Ascending aorta (tissue), 2 donors: ENCODE data around the gene SFN. TPM values are rescaled to one million over a fixed set of nuclear protein-coding genes. Genes with fewer than 3 reads are reported as not detected.

Experiments used
- DNase-seq, 2 donors: peaks; one replicate each; pipeline ENCODE4 v3.0.0-alpha.2; 2019; ENCODE audit warnings: low spot score in 2 of 2
- H3K27ac ChIP-seq, 2 donors: fragments of 200-600 bp; sonication (generic); one replicate each; pipeline ENCODE4 v1.5.1; 2016 to 2017; ENCODE audit warnings: mild to moderate bottlenecking in 1 of 2
- H3K27me3 ChIP-seq: fragments of 200-600 bp; sonication (generic); one replicate; pipeline ENCODE4 v1.5.1; 2017
- H3K36me3 ChIP-seq, 2 donors: fragments of 200-600 bp; sonication (generic); one replicate each; pipeline ENCODE4 v1.5.1; 2016
- H3K4me1 ChIP-seq, 2 donors: fragments of 200-600 bp; sonication (generic); one replicate each; pipeline ENCODE4 v1.5.1; 2016 to 2017; ENCODE audit warnings: mild to moderate bottlenecking in 1 of 2
- H3K4me3 ChIP-seq, 2 donors: fragments of 200-600 bp; sonication (generic); one replicate each; pipeline ENCODE4 v1.5.1; 2016 to 2017; ENCODE audit warnings: mild to moderate bottlenecking in 1 of 2
- H3K9me3 ChIP-seq, 2 donors: fragments of 200-600 bp; sonication (generic); one replicate each; pipeline ENCODE4 v1.5.1; 2016
- intact Hi-C: fragments of 100-400 bp; cut with DNase I; formaldehyde crosslinking; loops from one replicate; pipeline ENCODE4 v1.15.1; 2023
- total RNA-seq: library from RNA; depleted of rRNA; stranded (reverse); fragments of >200 nt; gene quantifications from one replicate; pipeline ENCODE4 v1.1.0, GENCODE V29; 2016
- TF ChIP-seq, protein P1 (sequence below), 3 experiments: fragments of 200-600 bp in 2 of 3; fragments of 450-650 bp in 1 of 3; sonication (generic) in 2 of 3; IDR thresholded peaks; one replicate each; pipeline ENCODE4 v1.5.1; 2016 to 2019; ENCODE audit warnings: antibody characterized with exemption in 3 of 3, mild to moderate bottlenecking in 1 of 3, moderate library complexity in 1 of 3

The SFN gene
- total RNA-seq, 1 donor from 2014 or later = 17.8 TPM

DNA sequence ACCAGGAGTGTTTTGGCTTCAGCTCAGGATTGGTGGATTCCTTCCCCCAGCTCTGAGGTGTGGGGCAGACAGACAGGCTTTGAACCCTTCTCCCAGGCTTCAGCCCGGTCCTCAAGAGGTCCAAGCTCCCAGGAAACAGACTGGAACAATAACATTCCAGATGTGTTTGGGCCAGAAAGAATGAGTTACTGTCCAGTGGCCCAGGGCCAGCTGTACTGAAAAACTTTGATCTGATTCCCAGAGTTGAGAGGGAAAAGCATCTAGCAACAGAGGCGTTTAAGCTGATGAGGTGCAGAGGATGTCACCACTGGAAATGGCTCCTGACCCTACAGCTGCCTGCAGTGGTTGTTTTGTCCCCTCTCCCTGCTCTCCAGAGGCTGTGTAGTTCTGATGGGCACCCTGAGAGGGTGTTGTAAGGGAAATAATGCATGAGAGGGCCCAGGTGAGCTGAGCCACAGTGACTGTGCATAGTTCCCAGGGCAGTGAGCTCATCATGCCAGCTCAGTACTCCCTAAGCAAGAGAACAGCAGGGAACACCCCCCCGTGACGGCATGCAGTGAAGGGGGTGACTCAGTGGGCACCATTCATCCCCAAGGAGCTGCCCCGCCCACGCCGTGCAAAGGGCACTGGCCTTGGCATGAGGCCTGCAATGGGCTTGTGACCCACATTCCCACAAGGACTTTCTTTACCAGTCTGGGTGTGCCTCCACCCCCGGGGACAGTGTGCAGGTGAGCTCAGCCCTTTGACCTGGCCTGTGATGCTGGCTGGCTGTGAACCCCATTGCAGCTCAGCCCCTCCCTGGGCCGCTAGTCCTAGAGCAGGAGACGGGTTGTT is 13.8 kb upstream of the SFN start:
- H3K4me3 ChIP-seq = no peak overlapping the region
- peaks cover 0 to 8% of the 10 kb centered on the region in 2 donors for H3K4me1 ChIP-seq
- intact Hi-C loops = no loop called here
- peaks cover 66 to 68% of the 10 kb centered on the region in 2 donors for H3K36me3 ChIP-seq
- peak overlapping the region; percentile 60 to 76 for H3K27ac ChIP-seq
- peak; percentile 42 to 81 for DNase-seq
- TF ChIP-seq, protein P1, sequence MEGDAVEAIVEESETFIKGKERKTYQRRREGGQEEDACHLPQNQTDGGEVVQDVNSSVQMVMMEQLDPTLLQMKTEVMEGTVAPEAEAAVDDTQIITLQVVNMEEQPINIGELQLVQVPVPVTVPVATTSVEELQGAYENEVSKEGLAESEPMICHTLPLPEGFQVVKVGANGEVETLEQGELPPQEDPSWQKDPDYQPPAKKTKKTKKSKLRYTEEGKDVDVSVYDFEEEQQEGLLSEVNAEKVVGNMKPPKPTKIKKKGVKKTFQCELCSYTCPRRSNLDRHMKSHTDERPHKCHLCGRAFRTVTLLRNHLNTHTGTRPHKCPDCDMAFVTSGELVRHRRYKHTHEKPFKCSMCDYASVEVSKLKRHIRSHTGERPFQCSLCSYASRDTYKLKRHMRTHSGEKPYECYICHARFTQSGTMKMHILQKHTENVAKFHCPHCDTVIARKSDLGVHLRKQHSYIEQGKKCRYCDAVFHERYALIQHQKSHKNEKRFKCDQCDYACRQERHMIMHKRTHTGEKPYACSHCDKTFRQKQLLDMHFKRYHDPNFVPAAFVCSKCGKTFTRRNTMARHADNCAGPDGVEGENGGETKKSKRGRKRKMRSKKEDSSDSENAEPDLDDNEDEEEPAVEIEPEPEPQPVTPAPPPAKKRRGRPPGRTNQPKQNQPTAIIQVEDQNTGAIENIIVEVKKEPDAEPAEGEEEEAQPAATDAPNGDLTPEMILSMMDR (IDR thresholded peaks at IDR 0.05) = no peak
- H3K9me3 ChIP-seq = no peaks in the 10 kb centered on the region
- no peaks in the 10 kb centered on the region for H3K27me3 ChIP-seq

DNA sequence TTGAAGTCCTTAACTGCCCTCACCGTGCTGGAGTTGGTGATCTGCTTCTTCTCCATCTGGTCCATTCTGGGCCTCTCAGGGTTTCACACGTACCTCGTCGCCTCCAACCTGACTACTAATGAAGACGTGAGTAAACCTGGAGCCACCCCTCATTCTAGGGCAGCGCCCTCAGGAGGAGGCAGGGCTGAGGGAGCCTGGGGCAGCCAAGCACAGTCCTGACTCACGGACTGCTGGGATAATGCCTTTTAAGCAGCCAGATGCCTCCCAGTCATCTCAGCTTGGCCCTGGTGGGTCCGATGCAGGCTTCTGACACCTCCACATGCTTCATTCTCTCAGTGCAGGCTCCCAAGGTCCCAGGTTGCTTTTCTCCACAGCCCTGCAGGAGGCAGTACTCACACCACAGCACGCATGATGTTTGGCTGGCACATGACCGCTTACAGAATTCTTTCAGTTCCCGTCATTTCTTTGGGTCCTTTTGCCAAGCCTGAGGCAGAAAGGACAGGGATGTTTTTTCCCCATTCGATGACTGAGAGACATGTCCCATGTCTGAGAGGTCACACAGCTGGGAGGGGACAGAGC is 11.8 kb upstream of the SFN start:
- H3K27ac ChIP-seq = no peak overlapping the region
- H3K27me3 ChIP-seq = no peaks in the 10 kb centered on the region
- H3K9me3 ChIP-seq = no peaks in the 10 kb centered on the region
- intact Hi-C loops = no loop called here
- DNase-seq = no peak
- peaks cover 69 to 87% of the 10 kb centered on the region in 2 donors for H3K36me3 ChIP-seq
- H3K4me1 ChIP-seq = peaks cover 0 to 8% of the 10 kb centered on the region in 2 donors
- H3K4me3 ChIP-seq = no peak overlapping the region
- TF ChIP-seq, protein P1 (IDR thresholded peaks at IDR 0.05) = no peak

DNA sequence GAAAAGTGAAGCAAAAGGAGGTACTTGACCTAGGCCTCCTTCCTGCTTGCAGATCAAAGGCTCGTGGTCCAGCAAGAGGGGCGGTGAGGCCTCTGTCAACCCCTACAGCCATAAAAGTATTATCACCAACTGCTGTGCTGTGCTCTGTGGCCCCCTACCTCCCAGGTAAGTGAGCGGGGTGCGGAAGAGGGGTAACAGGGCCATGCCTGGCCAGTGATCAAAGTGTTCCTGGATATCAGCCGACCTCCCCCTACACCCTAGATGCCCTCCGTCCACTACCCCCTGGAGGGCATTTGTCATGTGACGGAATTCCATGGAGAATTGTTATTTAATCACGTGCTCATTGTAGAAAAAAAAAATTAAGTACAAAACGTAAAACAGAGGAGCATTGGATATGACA is 10.2 kb upstream of the SFN start:
- intact Hi-C loops = loop anchor here (1.0 kb wide), 2 partner anchors 13 to 26 kb away; no protein-coding TSS in a partner anchor
- peaks cover 60 to 91% of the 10 kb centered on the region in 2 donors for H3K36me3 ChIP-seq
- no peaks in the 10 kb centered on the region for H3K27me3 ChIP-seq
- no peak overlapping the region for H3K4me3 ChIP-seq
- H3K4me1 ChIP-seq = peaks cover 0 to 8% of the 10 kb centered on the region in 2 donors
- TF ChIP-seq, protein P1 (IDR thresholded peaks at IDR 0.05) = no peak
- H3K27ac ChIP-seq = no peak overlapping the region
- H3K9me3 ChIP-seq = no peaks in the 10 kb centered on the region
- no peak for DNase-seq

DNA sequence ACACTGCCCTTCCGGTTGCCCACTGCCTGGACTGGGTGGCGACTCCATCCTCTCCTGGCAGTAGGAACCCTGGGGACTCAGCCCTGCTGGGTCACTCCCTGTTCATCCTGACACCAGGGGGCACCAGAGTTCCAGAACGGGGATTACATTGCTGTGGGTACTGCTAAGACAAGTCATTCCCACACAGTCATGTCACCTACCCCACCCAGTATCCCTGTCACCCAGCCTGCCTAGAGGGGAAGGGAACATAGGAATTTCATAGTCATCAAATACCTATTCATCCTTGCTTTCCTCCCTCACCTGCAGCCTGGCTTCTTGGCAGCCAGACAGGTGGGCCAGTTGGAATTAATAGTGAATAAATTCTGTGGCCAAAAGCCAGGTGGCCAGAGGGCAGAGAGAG is 9.8 kb upstream of the SFN start:
- H3K4me1 ChIP-seq = peaks cover 0 to 8% of the 10 kb centered on the region in 2 donors
- no peak overlapping the region for H3K4me3 ChIP-seq
- TF ChIP-seq, protein P1 (IDR thresholded peaks at IDR 0.05) = peak; percentile 81 to 86 (median 85)
- peak; percentile 60 to 95 for DNase-seq
- intact Hi-C loops = loop anchor here (1.0 kb wide), 2 partner anchors 12 to 25 kb away; no protein-coding TSS in a partner anchor
- H3K36me3 ChIP-seq = peaks cover 56 to 91% of the 10 kb centered on the region in 2 donors
- no peaks in the 10 kb centered on the region for H3K27me3 ChIP-seq
- H3K9me3 ChIP-seq = no peaks in the 10 kb centered on the region
- peak overlapping the region; percentile 18 to 36 for H3K27ac ChIP-seq

DNA sequence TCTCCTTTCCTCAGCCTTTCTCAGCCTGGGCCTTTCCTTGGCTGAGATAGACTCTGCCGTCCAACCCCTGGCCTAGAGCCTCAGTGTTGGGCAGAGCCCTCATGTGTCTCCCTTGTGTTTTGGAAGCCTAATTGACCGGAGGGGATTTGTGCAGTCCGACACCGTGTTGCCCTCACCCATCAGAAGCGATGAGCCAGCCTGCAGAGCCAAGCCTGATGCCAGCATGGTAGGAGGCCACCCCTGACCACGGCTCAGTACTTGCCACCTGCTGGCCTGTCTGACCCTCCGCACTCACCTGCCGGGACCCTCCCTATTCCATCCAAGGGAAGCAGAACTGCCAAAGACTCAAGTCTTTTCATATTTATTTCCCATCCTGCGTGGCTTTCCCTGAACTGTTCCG is 9.3 kb upstream of the SFN start:
- H3K36me3 ChIP-seq = peaks cover 52 to 88% of the 10 kb centered on the region in 2 donors
- intact Hi-C loops = loop anchor here (1.0 kb wide), 2 partner anchors 12 to 25 kb away; no protein-coding TSS in a partner anchor
- TF ChIP-seq, protein P1 (IDR thresholded peaks at IDR 0.05) = no peak

More for the DNA sequence above, 9.3 kb upstream of the SFN start:
- DNase-seq = no peak
- H3K9me3 ChIP-seq = no peaks in the 10 kb centered on the region
- H3K4me3 ChIP-seq = no peak overlapping the region
- H3K27ac ChIP-seq = peak overlapping the region; percentile 18 to 36
- peaks cover 0 to 6% of the 10 kb centered on the region in 2 donors for H3K4me1 ChIP-seq
- H3K27me3 ChIP-seq = no peaks in the 10 kb centered on the region
